ENCODE data around the gene MTHFR. TPM values are rescaled to one million over a fixed set of nuclear protein-coding genes. Genes with fewer than 3 reads are reported as not detected.

MTHFR gene
- polyA plus RNA-seq, 1 of the 3 experiments (the other 2 are of a cell fraction): 5.3 TPM

- Histone ChIP-seq H3K4me1 (ENCODE audit: control insufficient read depth in 1 of 2, insufficient read depth in 2 of 2, low read depth in 1 of 2, low read length in 1 of 2) (peaks cover 0 to 24% of the 10 kb centered on the region in 2 experiments; a peak in 1 of 4 replicates), H4K20me1 (ENCODE audit: insufficient read depth) (no peaks in the 10 kb centered on the region), H2AFZ (ENCODE audit: low read depth) (no peak overlapping the region), H3K9me3 (no peaks in the 10 kb centered on the region), H3K36me3 (replicated peaks in 1 of 2; ENCODE audit: control insufficient read depth in 1 of 2, insufficient read depth in 2 of 2, low read length in 1 of 2) (no peaks in the 10 kb centered on the region), H3K9me2 (no peaks in the 10 kb centered on the region), H3K4me3 (ENCODE audit: low read depth in 2 of 2, low read length in 1 of 2) (no peak overlapping the region), H3K79me2 (ENCODE audit: insufficient read depth) (no peaks in the 10 kb centered on the region), H3F3A (replicated peaks; ENCODE audit: insufficient read depth) (peaks cover 4% of the 10 kb centered on the region), H3K27ac (ENCODE audit: low read depth in 2 of 2, low read length in 1 of 2) (no peak overlapping the region), H3K27me3 (ENCODE audit: insufficient read depth) (no peaks in the 10 kb centered on the region), H3K9ac (no peak overlapping the region), H3K4me2 (no peak overlapping the region)
- WGBS (ENCODE audit: low lambda C conversion rate): 77% methylated on average over 5 of the region's 6 CpGs
- ChIA-PET CTCF (interaction anchor here (0.7 to 4.7 kb wide), 4 partner anchors 13 to 76 kb away, joined by 3 to 35 read pairs (median 4); no protein-coding TSS in a partner anchor), POLR2A (no interaction called here)
- DNase-seq: no peak
- no peak for TF ChIP-seq YY1 (IDR thresholded peaks at IDR 0.05; ENCODE audit: low read depth)
These were observed 22.2 kb downstream of the MTHFR start for GRCh38 chr1:11783556-11783955.

- Histone ChIP-seq H3F3A (replicated peaks; ENCODE audit: insufficient read depth) (peaks cover 4% of the 10 kb centered on the region), H3K27me3 (ENCODE audit: insufficient read depth) (no peaks in the 10 kb centered on the region), H3K4me2 (no peak overlapping the region), H2AFZ (ENCODE audit: low read depth) (no peak overlapping the region), H3K9me3 (no peaks in the 10 kb centered on the region), H4K20me1 (ENCODE audit: insufficient read depth) (no peaks in the 10 kb centered on the region), H3K36me3 (replicated peaks in 1 of 2; ENCODE audit: control insufficient read depth in 1 of 2, insufficient read depth in 2 of 2, low read length in 1 of 2) (no peaks in the 10 kb centered on the region), H3K4me3 (ENCODE audit: low read depth in 2 of 2, low read length in 1 of 2) (no peak overlapping the region), H3K4me1 (ENCODE audit: control insufficient read depth in 1 of 2, insufficient read depth in 2 of 2, low read depth in 1 of 2, low read length in 1 of 2) (peaks cover 0 to 17% of the 10 kb centered on the region in 2 experiments; a peak in 1 of 4 replicates), H3K79me2 (ENCODE audit: insufficient read depth) (no peaks in the 10 kb centered on the region), H3K27ac (ENCODE audit: low read depth in 2 of 2, low read length in 1 of 2) (no peak overlapping the region), H3K9me2 (no peaks in the 10 kb centered on the region), H3K9ac (no peak overlapping the region)
- WGBS (ENCODE audit: low lambda C conversion rate): 63% methylated on average over 4 of the region's 6 CpGs
- TF ChIP-seq RXRA (IDR thresholded peaks at IDR 0.05; ENCODE audit: borderline replicate concordance, low read depth) (no peak), SMC3 (IDR thresholded peaks at IDR 0.05; ENCODE audit: low read depth, low read length) (no peak), ELF1 (IDR thresholded peaks at IDR 0.05) (no peak), ZBTB33 (IDR thresholded peaks at IDR 0.05; ENCODE audit: borderline replicate concordance, low read depth) (no peak), JUND (IDR thresholded peaks at IDR 0.05) (no peak), RCOR1 (IDR thresholded peaks at IDR 0.05; ENCODE audit: low read length) (no peak), CTCF (IDR thresholded peaks at IDR 0.05) (no peak), RFX5 (IDR thresholded peaks at IDR 0.05; ENCODE audit: low read length) (no peak), FOXJ3 (CRISPR knock-in tag; IDR thresholded peaks at IDR 0.05) (no peak), USF1 (IDR thresholded peaks at IDR 0.05; ENCODE audit: borderline replicate concordance, low read depth) (no peak), USF2 (IDR thresholded peaks at IDR 0.05; ENCODE audit: borderline replicate concordance, low read depth, low read length) (no peak), POLR2AphosphoS5 (IDR thresholded peaks at IDR 0.05; ENCODE audit: low read depth, low read length) (no peak)
- ChIA-PET CTCF (interaction anchor here (1.5 to 2.3 kb wide), 2 partner anchors 14 to 16 kb away, joined by 3 to 5 read pairs; no protein-coding TSS in a partner anchor), POLR2A (no interaction called here)
- no peak for DNase-seq
These were observed 23.5 kb downstream of the MTHFR start for GRCh38 chr1:11782127-11782708.

Measured in SK-N-SH (cell line).